HepG2 (cell line): Measurements from ENCODE around the gene ASTN2. TPM values are rescaled to one million over a fixed set of nuclear protein-coding genes. Genes with fewer than 3 reads are reported as not detected.

Experiments
- HOXA7 ChIP-seq: sonication (generic); formaldehyde crosslinking; IDR thresholded peaks from 2 replicates; pipeline ENCODE4 v1.8.1; 2022; ENCODE audit warnings: mild to moderate bottlenecking, missing genetic modification reagents, moderate library complexity
- IKZF4 ChIP-seq: sonication (generic); formaldehyde crosslinking; IDR thresholded peaks from 2 replicates; pipeline ENCODE4 v1.5.1; 2020; ENCODE audit warnings: borderline replicate concordance, mild to moderate bottlenecking, low read depth, missing genetic modification reagents; ENCODE audit errors: not compliant biosample characterization
- PHF8 ChIP-seq: sonication (generic); formaldehyde crosslinking; IDR thresholded peaks from 2 replicates; pipeline ENCODE4 v1.5.0; 2020; ENCODE audit warnings: missing genetic modification reagents
- RFXANK ChIP-seq: IDR thresholded peaks from 2 replicates; pipeline ENCODE4 v1.6.1; 2016
- SKIL ChIP-seq: sonication (generic); formaldehyde crosslinking; IDR thresholded peaks from 2 replicates; pipeline ENCODE4 v1.8.0; 2022; ENCODE audit warnings: missing genetic modification reagents, mild to moderate bottlenecking, moderate library complexity, borderline replicate concordance
- SMAD3 ChIP-seq: sonication (generic); formaldehyde crosslinking; IDR thresholded peaks from 2 replicates; pipeline ENCODE4 v1.4.0; 2020; ENCODE audit warnings: missing genetic modification reagents
- SP140L ChIP-seq: sonication (generic); formaldehyde crosslinking; IDR thresholded peaks from 2 replicates; pipeline ENCODE4 v1.4.0; 2020; ENCODE audit warnings: missing genetic modification reagents, borderline replicate concordance
- TRIM22 ChIP-seq: fragments of 450-650 bp; IDR thresholded peaks from 2 replicates; pipeline ENCODE4 v1.6.1; 2017
- TRIM24 ChIP-seq: sonication (generic); formaldehyde crosslinking; IDR thresholded peaks from 2 replicates; pipeline ENCODE4 v1.8.0; 2022; ENCODE audit warnings: mild to moderate bottlenecking, missing genetic modification reagents
- ZNF567 ChIP-seq: sonication (generic); formaldehyde crosslinking; IDR thresholded peaks from 2 replicates; pipeline ENCODE4 v1.8.1; 2023; ENCODE audit warnings: mild to moderate bottlenecking, missing genetic modification reagents, borderline replicate concordance
- ZNF576 ChIP-seq: sonication (generic); formaldehyde crosslinking; IDR thresholded peaks from 2 replicates; pipeline ENCODE4 v1.4.0; 2020; ENCODE audit warnings: mild to moderate bottlenecking, missing genetic modification reagents
- ZNF644 ChIP-seq: IDR thresholded peaks from 2 replicates; pipeline ENCODE4 v1.6.1; 2016; ENCODE audit warnings: low read depth
- ZNF883 ChIP-seq: sonication (generic); formaldehyde crosslinking; IDR thresholded peaks from 2 replicates; pipeline ENCODE4 v1.5.1; 2020; ENCODE audit warnings: mild to moderate bottlenecking, missing genetic modification reagents; ENCODE audit errors: not compliant biosample characterization
- polyA plus RNA-seq, 8 experiments: library from polyadenylated mRNA; depleted of rRNA in 3 of 8; stranded (reverse) in 7 of 8; unstranded in 1 of 8; fragments of >200 nt; fragmentation: Illumina TruSeq in 4 of 8; extraction: Trizol in 4 of 8; gene quantifications; 2 replicates each; pipeline versions ENCODE4 v1.2.1 to v1.2.3, GENCODE V29; 2011 to 2016; ENCODE audit warnings: low read depth in 4 of 8, missing spikeins in 1 of 8, mixed read lengths in 1 of 8; ENCODE audit not compliant: insufficient read depth in 1 of 8
- total RNA-seq, 5 experiments: library from RNA; depleted of rRNA; stranded (reverse); fragments of >200 nt; fragmentation: Illumina TruSeq; extraction: Trizol; gene quantifications; 2 replicates each; pipeline ENCODE4 v1.2.3, GENCODE V29; 2016; ENCODE audit warnings: low read depth in 1 of 5
- TF ChIP-seq, protein P1 (sequence below): sonication (generic); formaldehyde crosslinking; IDR thresholded peaks from 2 replicates; pipeline ENCODE4 v1.4.0; 2020; ENCODE audit warnings: missing genetic modification reagents, borderline replicate concordance

The ASTN2 gene
- total and polyA plus RNA-seq, 2 of the 13 experiments (the other 11 are each of a cell fraction or from before 2014, with no cell fraction given): 5.2 to 13.5 TPM

DNA sequence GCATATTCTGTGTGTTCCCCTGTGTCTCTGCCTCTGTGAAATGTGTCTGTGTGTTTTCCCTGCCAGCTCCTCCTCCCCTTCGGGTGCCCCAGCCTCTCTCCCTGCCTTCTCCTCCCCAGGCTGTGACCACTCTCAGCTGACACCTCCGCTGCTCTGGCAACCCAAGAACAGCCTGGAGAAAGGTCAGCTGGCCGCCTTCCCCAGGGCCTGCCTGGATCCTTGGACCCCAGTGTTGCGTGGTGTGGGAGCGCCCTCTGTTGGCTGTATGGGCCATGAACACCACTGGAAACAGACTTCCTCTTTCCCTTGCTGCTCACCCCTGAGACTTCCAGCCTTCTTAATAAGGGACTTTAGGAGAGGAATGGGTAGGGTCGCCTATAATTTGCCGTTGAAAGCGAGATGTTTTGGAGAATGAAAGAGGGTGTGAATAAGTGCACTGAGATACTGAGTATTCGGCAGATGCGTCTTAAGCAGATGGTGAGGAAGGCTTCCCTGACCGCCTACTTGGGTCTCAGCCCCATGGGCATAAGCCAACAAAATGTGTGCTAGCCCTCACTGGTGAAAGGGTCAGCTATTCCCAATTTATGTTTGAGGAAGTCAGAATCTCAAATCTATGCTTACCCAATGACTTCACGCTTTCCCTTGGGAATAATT, 842.6 kb downstream of the ASTN2 start (continued):
- TF ChIP-seq, protein P1, sequence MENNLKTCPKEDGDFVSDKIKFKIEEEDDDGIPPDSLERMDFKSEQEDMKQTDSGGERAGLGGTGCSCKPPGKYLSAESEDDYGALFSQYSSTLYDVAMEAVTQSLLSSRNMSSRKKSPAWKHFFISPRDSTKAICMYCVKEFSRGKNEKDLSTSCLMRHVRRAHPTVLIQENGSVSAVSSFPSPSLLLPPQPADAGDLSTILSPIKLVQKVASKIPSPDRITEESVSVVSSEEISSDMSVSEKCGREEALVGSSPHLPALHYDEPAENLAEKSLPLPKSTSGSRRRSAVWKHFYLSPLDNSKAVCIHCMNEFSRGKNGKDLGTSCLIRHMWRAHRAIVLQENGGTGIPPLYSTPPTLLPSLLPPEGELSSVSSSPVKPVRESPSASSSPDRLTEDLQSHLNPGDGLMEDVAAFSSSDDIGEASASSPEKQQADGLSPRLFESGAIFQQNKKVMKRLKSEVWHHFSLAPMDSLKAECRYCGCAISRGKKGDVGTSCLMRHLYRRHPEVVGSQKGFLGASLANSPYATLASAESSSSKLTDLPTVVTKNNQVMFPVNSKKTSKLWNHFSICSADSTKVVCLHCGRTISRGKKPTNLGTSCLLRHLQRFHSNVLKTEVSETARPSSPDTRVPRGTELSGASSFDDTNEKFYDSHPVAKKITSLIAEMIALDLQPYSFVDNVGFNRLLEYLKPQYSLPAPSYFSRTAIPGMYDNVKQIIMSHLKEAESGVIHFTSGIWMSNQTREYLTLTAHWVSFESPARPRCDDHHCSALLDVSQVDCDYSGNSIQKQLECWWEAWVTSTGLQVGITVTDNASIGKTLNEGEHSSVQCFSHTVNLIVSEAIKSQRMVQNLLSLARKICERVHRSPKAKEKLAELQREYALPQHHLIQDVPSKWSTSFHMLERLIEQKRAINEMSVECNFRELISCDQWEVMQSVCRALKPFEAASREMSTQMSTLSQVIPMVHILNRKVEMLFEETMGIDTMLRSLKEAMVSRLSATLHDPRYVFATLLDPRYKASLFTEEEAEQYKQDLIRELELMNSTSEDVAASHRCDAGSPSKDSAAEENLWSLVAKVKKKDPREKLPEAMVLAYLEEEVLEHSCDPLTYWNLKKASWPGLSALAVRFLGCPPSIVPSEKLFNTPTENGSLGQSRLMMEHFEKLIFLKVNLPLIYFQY (CRISPR knock-in tag): no peak
- TF ChIP-seq HOXA7 (CRISPR knock-in tag): no peak
- no peak for TF ChIP-seq SP140L (CRISPR knock-in tag)
- no peak for TF ChIP-seq SMAD3 (CRISPR knock-in tag)
- no peak for TF ChIP-seq ZNF576 (CRISPR knock-in tag)
- no peak for TF ChIP-seq PHF8 (CRISPR knock-in tag)
- TF ChIP-seq ZNF644 (CRISPR knock-in tag): no peak
- TF ChIP-seq ZNF567 (CRISPR knock-in tag): no peak
- TF ChIP-seq SKIL (CRISPR knock-in tag): no peak
- TF ChIP-seq TRIM22: no peak
- TF ChIP-seq ZNF883 (CRISPR knock-in tag): peak; percentile 53
- no peak for TF ChIP-seq RFXANK (CRISPR knock-in tag)
- no peak for TF ChIP-seq IKZF4 (CRISPR knock-in tag)
- TF ChIP-seq TRIM24: no peak
